A549 (cell line): ENCODE measurements around the gene BZW1. TPM values are rescaled to one million over a fixed set of nuclear protein-coding genes. Genes with fewer than 3 reads are reported as not detected.
"Not testable (repeated sequence)": the region's sequence is repeated elsewhere in the genome, so short reads cannot be mapped to it uniquely, and the experiment has no call there.

ENCODE experiments used
- ATAC-seq, 2 experiments: fragments of 200-7000 bp in 1 of 2; fragments of >200 bp in 1 of 2; cut with Nextera tagmentation in 1 of 2; cut with Tn5 transposase in 1 of 2; 3 replicates each; pipeline versions ENCODE4 v1.8.0 to v1.9.1; 2018 to 2020; ENCODE audit warnings: mild to moderate bottlenecking in 1 of 2, moderate library complexity in 1 of 2
- CTCF ChIA-PET: fragments of 300-600 bp; sonication (Branson Sonifier 250); formaldehyde crosslinking; extraction: SDS; loops from one replicate; lab custom pipeline; 2021; ENCODE audit warnings: antibody characterized with exemption, inconsistent platforms; lab: Yijun Ruan, JAX
- POLR2A ChIA-PET: fragments of 350-600 bp; formaldehyde crosslinking; extraction: SDS; loops from one replicate; lab custom pipeline; 2021; ENCODE audit warnings: antibody characterized with exemption, inconsistent platforms; lab: Yijun Ruan, JAX
- DNase-seq, 2 experiments: peaks; one replicate each; pipeline versions ENCODE4 v3.0.0 to v3.0.0-alpha.2; 2011 to 2016; ENCODE audit warnings: low read depth in 1 of 2, low spot score in 1 of 2
- FAIRE-seq: peaks from 2 replicates; lab custom pipeline; 2011; peaks lifted over from hg19 to GRCh38; lab: Jason Lieb, UNC
- H3K27ac ChIP-seq, 2 experiments: fragments of >200 bp; sonication (Bioruptor Twin); formaldehyde crosslinking; 3 replicates each; pipeline ENCODE4 v1.5.1; 2016 to 2017
- H3K4me1 ChIP-seq: fragments of >200 bp; sonication (Bioruptor Twin); formaldehyde crosslinking; 3 replicates; pipeline ENCODE4 v1.6.1; 2016
- H3K4me2 ChIP-seq: fragments of >200 bp; sonication (Bioruptor Twin); formaldehyde crosslinking; 3 replicates; pipeline ENCODE4 v1.6.1; 2016
- H3K4me3 ChIP-seq: fragments of >200 bp; sonication (Bioruptor Twin); formaldehyde crosslinking; 3 replicates; pipeline ENCODE4 v1.5.1; 2016
- H3K9me3 ChIP-seq: fragments of >200 bp; sonication (Bioruptor Twin); formaldehyde crosslinking; 3 replicates; pipeline ENCODE4 v1.6.1; 2016
- CBX2 ChIP-seq: fragments of 200-600 bp; sonication (generic); IDR thresholded peaks from 2 replicates; pipeline ENCODE4 v1.6.1; 2016; ENCODE audit warnings: low read depth, mild to moderate bottlenecking, borderline replicate concordance
- CBX8 ChIP-seq: fragments of 200-600 bp; sonication (generic); IDR thresholded peaks from 2 replicates; pipeline ENCODE4 v1.6.1; 2016
- CEBPB ChIP-seq, 2 experiments: fragments of >200 bp in 1 of 2; sonication (Bioruptor Twin) in 1 of 2; formaldehyde crosslinking in 1 of 2; IDR thresholded peaks; 2 replicates each; pipeline ENCODE4 v1.6.1; 2012 to 2016
- CHD4 ChIP-seq: fragments of 200-600 bp; sonication (generic); IDR thresholded peaks from 2 replicates; pipeline ENCODE4 v1.6.1; 2016; ENCODE audit warnings: antibody characterized with exemption, mild to moderate bottlenecking, borderline replicate concordance
- HDAC2 ChIP-seq: fragments of 200-600 bp; sonication (generic); IDR thresholded peaks from 2 replicates; pipeline ENCODE4 v1.6.1; 2016
- HOXB13 ChIP-seq: fragments of 250-450 bp; sonication (Bioruptor Pico); IDR thresholded peaks from 2 replicates; pipeline ENCODE4 v1.5.0; 2020; ENCODE audit warnings: low read depth, mild to moderate bottlenecking, moderate library complexity
- KDM1A ChIP-seq: fragments of 200-600 bp; sonication (generic); IDR thresholded peaks from 2 replicates; pipeline ENCODE4 v1.6.1; 2016; ENCODE audit warnings: low read depth, mild to moderate bottlenecking
- RAD21 ChIP-seq, 2 experiments: fragments of >200 bp in 1 of 2; sonication (Bioruptor Twin) in 1 of 2; formaldehyde crosslinking in 1 of 2; IDR thresholded peaks in 1 of 2; conservative IDR thresholded peaks in 1 of 2; 2 replicates in 1 of 2; 3 replicates in 1 of 2; pipeline ENCODE4 v1.6.1; 2012 to 2018; ENCODE audit warnings: inconsistent platforms in 1 of 2
- RNF2 ChIP-seq: fragments of 200-600 bp; sonication (generic); IDR thresholded peaks from 2 replicates; pipeline ENCODE4 v1.6.1; 2016; ENCODE audit warnings: low read depth, mild to moderate bottlenecking, antibody characterized with exemption, moderate library complexity, borderline replicate concordance
- SMC3 ChIP-seq: fragments of >200 bp; sonication (Bioruptor Twin); formaldehyde crosslinking; IDR thresholded peaks from 3 replicates; pipeline ENCODE4 v1.6.1; 2018; ENCODE audit warnings: inconsistent platforms
- ZNF302 ChIP-seq: fragments of 250-450 bp; sonication (Bioruptor Pico); IDR thresholded peaks from 2 replicates; pipeline ENCODE4 v1.9.0; 2021; ENCODE audit warnings: inconsistent platforms, mild to moderate bottlenecking, moderate library complexity
- ZSCAN20 ChIP-seq: fragments of 250-450 bp; sonication (Bioruptor Pico); IDR thresholded peaks from 2 replicates; pipeline ENCODE4 v1.8.0; 2022; ENCODE audit warnings: mild to moderate bottlenecking, moderate library complexity
- WGBS: methylation state at CpG from one replicate; pipeline ENCODE4 v1.1.6; 2017; ENCODE audit errors: missing lambda C conversion rate; 5-methylcytosine and 5-hydroxymethylcytosine counted together
- polyA plus RNA-seq, 4 experiments: library from polyadenylated mRNA; depleted of rRNA in 3 of 4; stranded (reverse); fragments of >200 nt; fragmentation: RNase III in 1 of 4; extraction: RNeasy Plus Mini Kit Qiagen cat#74134 plus additional on column Dnase treatment in 1 of 4; gene quantifications; 2 replicates in 3 of 4; 3 replicates in 1 of 4; pipeline ENCODE4 v1.2.3, GENCODE V29; 2011 to 2017
- TF ChIP-seq, protein P1 (sequence below): fragments of 150-350 bp; IDR thresholded peaks from 2 replicates; pipeline ENCODE4 v1.6.1; 2014; ENCODE audit warnings: low read depth, mild to moderate bottlenecking, low read length
- TF ChIP-seq, protein P2 (sequence below): fragments of 200-600 bp; sonication (generic); IDR thresholded peaks from 2 replicates; pipeline ENCODE4 v1.6.1; 2016; ENCODE audit warnings: antibody characterized with exemption, mild to moderate bottlenecking, moderate library complexity
- TF ChIP-seq, protein P3 (sequence below): fragments of >200 bp; sonication (Bioruptor Twin); formaldehyde crosslinking; IDR thresholded peaks from 3 replicates; pipeline ENCODE4 v1.5.1; 2016

The BZW1 gene
- polyA plus RNA-seq, 2 of the 4 experiments (the other 2 are of a cell fraction): 401 to 439 TPM

- POLR2A ChIA-PET: no interaction called here
These were observed 11.3 kb upstream of the BZW1 start for GRCh38 chr2:200800458-200800857.

GRCh38 chr2:200801431-200801830, 10.3 kb upstream of the BZW1 start:
- FAIRE-seq, POLR2A ChIA-PET, H3K27ac ChIP-seq, H3K9me3 ChIP-seq, DNase-seq, CTCF ChIA-PET, H3K4me2 ChIP-seq, H3K4me3 ChIP-seq: not testable (repeated sequence)
- no CpG with 5 or more reads among the region's 1 CpG for WGBS
- peak in 1 of 2 experiments; percentile 57; a peak in 2 of 6 replicates for ATAC-seq
- peaks cover 11% of the 10 kb centered on the region; the same call in 1 of the 3 replicates for H3K4me1 ChIP-seq

More at GRCh38 chr2:200800458-200800857, 11.3 kb upstream of the BZW1 start:
- CTCF ChIA-PET: interaction anchor here (1.0 kb wide), 1 partner anchor 88 kb away, joined by 3 read pairs; no protein-coding TSS in a partner anchor
- FAIRE-seq (no peak), DNase-seq (no peak)
- Histone ChIP-seq H3K4me1 (peaks cover 14% of the 10 kb centered on the region; the same call in 2 of the 3 replicates), H3K4me2 (no peak overlapping the region)
- no peak for TF ChIP-seq CBX2
- TF ChIP-seq, protein P1, sequence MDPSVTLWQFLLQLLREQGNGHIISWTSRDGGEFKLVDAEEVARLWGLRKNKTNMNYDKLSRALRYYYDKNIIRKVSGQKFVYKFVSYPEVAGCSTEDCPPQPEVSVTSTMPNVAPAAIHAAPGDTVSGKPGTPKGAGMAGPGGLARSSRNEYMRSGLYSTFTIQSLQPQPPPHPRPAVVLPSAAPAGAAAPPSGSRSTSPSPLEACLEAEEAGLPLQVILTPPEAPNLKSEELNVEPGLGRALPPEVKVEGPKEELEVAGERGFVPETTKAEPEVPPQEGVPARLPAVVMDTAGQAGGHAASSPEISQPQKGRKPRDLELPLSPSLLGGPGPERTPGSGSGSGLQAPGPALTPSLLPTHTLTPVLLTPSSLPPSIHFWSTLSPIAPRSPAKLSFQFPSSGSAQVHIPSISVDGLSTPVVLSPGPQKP: no peak
- no peak for TF ChIP-seq CBX8
- no peak for TF ChIP-seq SMC3
- TF ChIP-seq, all 56 proteins: peak for 0
- Histone ChIP-seq H3K9me3 (no peaks in the 10 kb centered on the region), H3K27ac (no peak overlapping the region), H3K4me3 (no peak overlapping the region)
- no peak for ATAC-seq
- 89% methylated on average over 2 of the region's 2 CpGs for WGBS

- FAIRE-seq (no peak), DNase-seq (no peak), ATAC-seq (no peak)
- H3K4me3 ChIP-seq: no peak overlapping the region
- H3K27ac ChIP-seq: peak overlapping the region; percentile 96 to 99
- 66% methylated on average over 7 of the region's 7 CpGs for WGBS
- POLR2A ChIA-PET: interaction anchor here (1.2 to 3.0 kb wide), 3 partner anchors 14 to 55 kb away, joined by 3 to 18 read pairs (median 15); partner anchors contain the start of gene CLK1
- TF ChIP-seq RNF2 (no peak), SMC3 (no peak), ZNF302 (no peak), CEBPB (IDR thresholded peaks at IDR 0.05) (no peak), HOXB13 (CRISPR knock-in tag) (no peak), ZSCAN20 (CRISPR knock-in tag) (no peak), CHD4 (0 out of 2 replicates have a peak, but pooled peaks have one; percentile 32), HDAC2 (peak; percentile 87), RAD21 (conservative IDR thresholded peaks at IDR 0.05 in 1 of 2, IDR thresholded peaks at IDR 0.05 in 1 of 2) (no peak), KDM1A (peak; percentile 95; the same call in 1 of the 2 replicates)
- TF ChIP-seq, protein P2, sequence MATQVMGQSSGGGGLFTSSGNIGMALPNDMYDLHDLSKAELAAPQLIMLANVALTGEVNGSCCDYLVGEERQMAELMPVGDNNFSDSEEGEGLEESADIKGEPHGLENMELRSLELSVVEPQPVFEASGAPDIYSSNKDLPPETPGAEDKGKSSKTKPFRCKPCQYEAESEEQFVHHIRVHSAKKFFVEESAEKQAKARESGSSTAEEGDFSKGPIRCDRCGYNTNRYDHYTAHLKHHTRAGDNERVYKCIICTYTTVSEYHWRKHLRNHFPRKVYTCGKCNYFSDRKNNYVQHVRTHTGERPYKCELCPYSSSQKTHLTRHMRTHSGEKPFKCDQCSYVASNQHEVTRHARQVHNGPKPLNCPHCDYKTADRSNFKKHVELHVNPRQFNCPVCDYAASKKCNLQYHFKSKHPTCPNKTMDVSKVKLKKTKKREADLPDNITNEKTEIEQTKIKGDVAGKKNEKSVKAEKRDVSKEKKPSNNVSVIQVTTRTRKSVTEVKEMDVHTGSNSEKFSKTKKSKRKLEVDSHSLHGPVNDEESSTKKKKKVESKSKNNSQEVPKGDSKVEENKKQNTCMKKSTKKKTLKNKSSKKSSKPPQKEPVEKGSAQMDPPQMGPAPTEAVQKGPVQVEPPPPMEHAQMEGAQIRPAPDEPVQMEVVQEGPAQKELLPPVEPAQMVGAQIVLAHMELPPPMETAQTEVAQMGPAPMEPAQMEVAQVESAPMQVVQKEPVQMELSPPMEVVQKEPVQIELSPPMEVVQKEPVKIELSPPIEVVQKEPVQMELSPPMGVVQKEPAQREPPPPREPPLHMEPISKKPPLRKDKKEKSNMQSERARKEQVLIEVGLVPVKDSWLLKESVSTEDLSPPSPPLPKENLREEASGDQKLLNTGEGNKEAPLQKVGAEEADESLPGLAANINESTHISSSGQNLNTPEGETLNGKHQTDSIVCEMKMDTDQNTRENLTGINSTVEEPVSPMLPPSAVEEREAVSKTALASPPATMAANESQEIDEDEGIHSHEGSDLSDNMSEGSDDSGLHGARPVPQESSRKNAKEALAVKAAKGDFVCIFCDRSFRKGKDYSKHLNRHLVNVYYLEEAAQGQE: no peak
- TF ChIP-seq, protein P3, sequence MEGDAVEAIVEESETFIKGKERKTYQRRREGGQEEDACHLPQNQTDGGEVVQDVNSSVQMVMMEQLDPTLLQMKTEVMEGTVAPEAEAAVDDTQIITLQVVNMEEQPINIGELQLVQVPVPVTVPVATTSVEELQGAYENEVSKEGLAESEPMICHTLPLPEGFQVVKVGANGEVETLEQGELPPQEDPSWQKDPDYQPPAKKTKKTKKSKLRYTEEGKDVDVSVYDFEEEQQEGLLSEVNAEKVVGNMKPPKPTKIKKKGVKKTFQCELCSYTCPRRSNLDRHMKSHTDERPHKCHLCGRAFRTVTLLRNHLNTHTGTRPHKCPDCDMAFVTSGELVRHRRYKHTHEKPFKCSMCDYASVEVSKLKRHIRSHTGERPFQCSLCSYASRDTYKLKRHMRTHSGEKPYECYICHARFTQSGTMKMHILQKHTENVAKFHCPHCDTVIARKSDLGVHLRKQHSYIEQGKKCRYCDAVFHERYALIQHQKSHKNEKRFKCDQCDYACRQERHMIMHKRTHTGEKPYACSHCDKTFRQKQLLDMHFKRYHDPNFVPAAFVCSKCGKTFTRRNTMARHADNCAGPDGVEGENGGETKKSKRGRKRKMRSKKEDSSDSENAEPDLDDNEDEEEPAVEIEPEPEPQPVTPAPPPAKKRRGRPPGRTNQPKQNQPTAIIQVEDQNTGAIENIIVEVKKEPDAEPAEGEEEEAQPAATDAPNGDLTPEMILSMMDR: no peak
- H3K4me1 ChIP-seq: peaks cover 34% of the 10 kb centered on the region
- CTCF ChIA-PET: interaction anchor here (0.6 to 1.6 kb wide), 4 partner anchors 17 to 99 kb away, joined by 3 to 10 read pairs (median 4); no protein-coding TSS in a partner anchor
- H3K4me2 ChIP-seq: peak overlapping the region; percentile 94
- H3K9me3 ChIP-seq: no peaks in the 10 kb centered on the region
These were observed 2.0 kb upstream of the BZW1 start for GRCh38 chr2:200809506-200810251.
